Fibroblast of lung (primary cell): ENCODE results near the gene GPR150. TPM values are rescaled to one million over a fixed set of nuclear protein-coding genes. Genes with fewer than 3 reads are reported as not detected.

Experiments used
- DNase-seq, 2 donors: peaks; one replicate each; pipeline versions ENCODE4 v3.0.0 to v3.0.0-alpha.2; 2010; ENCODE audit warnings: low read depth in 2 of 2
- H2AFZ ChIP-seq: 2 replicates; pipeline ENCODE4 v1.5.1; 2012; ENCODE audit warnings: low read length, control low read depth, inconsistent platforms
- H3K27ac ChIP-seq: 2 replicates; pipeline ENCODE4 v1.5.1; 2011; ENCODE audit warnings: low read length, control low read depth; ENCODE audit not compliant: insufficient read depth
- H3K27me3 ChIP-seq: 2 replicates; pipeline ENCODE4 v1.5.1; 2011; ENCODE audit warnings: mild to moderate bottlenecking, low read length; ENCODE audit not compliant: control insufficient read depth, insufficient read depth
- H3K36me3 ChIP-seq: 2 replicates; pipeline ENCODE4 v1.5.1; 2011; ENCODE audit warnings: low read length; ENCODE audit not compliant: control insufficient read depth, insufficient read depth
- H3K4me1 ChIP-seq: 2 replicates; pipeline ENCODE4 v1.5.1; 2011; ENCODE audit warnings: low read length; ENCODE audit not compliant: control insufficient read depth, insufficient read depth; ENCODE audit errors: extremely low read depth
- H3K4me2 ChIP-seq: 2 replicates; pipeline ENCODE4 v1.5.1; 2011; ENCODE audit warnings: low read length, control low read depth; ENCODE audit not compliant: insufficient read depth; ENCODE audit errors: extremely low read depth
- H3K4me3 ChIP-seq, 4 experiments: fragments of 200-600 bp in 1 of 4; sonication (generic) in 1 of 4; replicated peaks in 1 of 4; 2 replicates each; pipeline ENCODE4 v1.5.1; 2011 to 2016; ENCODE audit warnings: low read length in 4 of 4, low read depth in 3 of 4, mild to moderate bottlenecking in 3 of 4, control low read depth in 2 of 4, inconsistent platforms in 1 of 4, mixed read lengths in 1 of 4; ENCODE audit not compliant: insufficient read depth in 1 of 4; ENCODE audit errors: control extremely low read depth in 1 of 4
- H3K79me2 ChIP-seq: 2 replicates; pipeline ENCODE4 v1.5.1; 2012; ENCODE audit warnings: mild to moderate bottlenecking, low read length, inconsistent platforms; ENCODE audit not compliant: control insufficient read depth, insufficient read depth
- H3K9ac ChIP-seq: 2 replicates; pipeline ENCODE4 v1.5.1; 2011; ENCODE audit warnings: mild to moderate bottlenecking, low read length, control low read depth; ENCODE audit not compliant: insufficient read depth
- H3K9me3 ChIP-seq: 2 replicates; pipeline ENCODE4 v1.5.1; 2012; ENCODE audit warnings: low read depth, low read length; ENCODE audit not compliant: control insufficient read depth, insufficient read depth
- H4K20me1 ChIP-seq: 2 replicates; pipeline ENCODE4 v1.5.1; 2011; ENCODE audit warnings: low read length; ENCODE audit not compliant: control insufficient read depth, insufficient read depth; ENCODE audit errors: extremely low read depth
- CTCF ChIP-seq, 2 donors: IDR thresholded peaks in 1 of 2; conservative IDR thresholded peaks in 1 of 2; 1 replicate in 1 of 2; 2 replicates in 1 of 2; pipeline ENCODE4 v1.5.1; 2011 to 2012; ENCODE audit warnings: low read length in 2 of 2, control low read depth in 1 of 2, inconsistent platforms in 1 of 2, low read depth in 1 of 2, mild to moderate bottlenecking in 1 of 2
- EZH2 ChIP-seq: IDR thresholded peaks from 2 replicates; pipeline ENCODE4 v1.5.1; 2012; ENCODE audit warnings: low read length, control low read depth, mild to moderate bottlenecking; ENCODE audit errors: missing control alignments
- polyA plus RNA-seq, 2 donors: library from polyadenylated mRNA; depleted of rRNA in 1 of 2; stranded (reverse) in 1 of 2; unstranded in 1 of 2; fragments of >200 nt; gene quantifications; 2 replicates each; pipeline ENCODE4 v1.2.1, GENCODE V29; 2011 to 2012; ENCODE audit warnings: missing spikeins in 1 of 2
- total RNA-seq: library from RNA; depleted of rRNA; stranded (reverse); fragments of >200 nt; gene quantifications from 2 replicates; pipeline ENCODE4 v1.2.1, GENCODE V29; 2014

The GPR150 gene
- total and polyA plus RNA-seq, 2 donors (not counting 1 experiment from before 2014, with no cell fraction given): 0.33 to 0.43 TPM

DNA sequence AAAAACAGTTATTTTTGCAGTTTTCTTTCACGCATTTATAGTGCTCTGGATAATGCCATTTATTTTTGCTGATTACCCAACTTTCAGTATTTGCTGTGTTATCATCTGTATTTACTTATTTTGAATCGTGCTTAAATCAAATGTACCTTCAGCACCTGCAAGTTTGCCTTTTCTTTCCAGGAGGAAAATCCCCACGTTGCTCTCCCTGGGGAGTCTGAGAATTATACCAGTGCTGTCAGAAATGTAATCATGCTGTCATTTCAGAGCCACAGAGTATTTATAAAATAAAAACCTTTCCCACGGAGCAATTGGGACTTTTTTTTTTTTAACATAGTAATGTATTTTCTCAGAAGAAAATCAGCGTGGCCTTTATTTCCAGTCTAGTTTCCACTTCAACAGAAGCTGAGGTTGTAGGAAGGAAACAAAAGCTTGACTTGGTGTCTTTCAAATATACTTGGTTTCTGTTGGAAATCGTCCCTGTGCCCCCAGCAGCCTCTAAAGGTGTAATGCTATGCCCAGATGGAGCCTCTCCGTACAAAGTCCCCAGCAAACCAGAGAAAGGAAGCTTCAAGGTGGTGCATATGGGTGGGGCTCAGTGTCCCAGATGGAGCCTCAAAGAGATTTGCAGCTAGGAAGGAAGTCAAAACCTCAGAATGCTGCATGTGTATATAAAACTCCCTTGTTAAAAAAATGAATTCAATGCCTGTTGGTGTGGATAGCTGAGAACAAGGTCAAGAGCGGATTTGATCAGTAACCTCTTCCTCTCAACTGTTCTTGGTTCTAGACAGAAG is 2.1 kb downstream of the GPR150 start:
- no peak overlapping the region for H3K9ac ChIP-seq
- H3K4me3 ChIP-seq: peak overlapping the region in 1 of 4 experiments; percentile 35
- H2AFZ ChIP-seq: no peak overlapping the region
- peaks cover 2% of the 10 kb centered on the region for H3K4me1 ChIP-seq
- H4K20me1 ChIP-seq: no peaks in the 10 kb centered on the region
- H3K36me3 ChIP-seq: no peaks in the 10 kb centered on the region
- no peaks in the 10 kb centered on the region for H3K9me3 ChIP-seq
- H3K4me2 ChIP-seq: peak overlapping the region; percentile 85
- H3K27ac ChIP-seq: no peak overlapping the region
- TF ChIP-seq EZH2 (no peak), CTCF (conservative IDR thresholded peaks at IDR 0.05 in 1 of 2, IDR thresholded peaks at IDR 0.05 in 1 of 2; ENCODE audit: low read depth in 1 of 2, low read length in 2 of 2) (no peak)
- H3K27me3 ChIP-seq: no peaks in the 10 kb centered on the region
- DNase-seq: no peak
- no peaks in the 10 kb centered on the region for H3K79me2 ChIP-seq

DNA sequence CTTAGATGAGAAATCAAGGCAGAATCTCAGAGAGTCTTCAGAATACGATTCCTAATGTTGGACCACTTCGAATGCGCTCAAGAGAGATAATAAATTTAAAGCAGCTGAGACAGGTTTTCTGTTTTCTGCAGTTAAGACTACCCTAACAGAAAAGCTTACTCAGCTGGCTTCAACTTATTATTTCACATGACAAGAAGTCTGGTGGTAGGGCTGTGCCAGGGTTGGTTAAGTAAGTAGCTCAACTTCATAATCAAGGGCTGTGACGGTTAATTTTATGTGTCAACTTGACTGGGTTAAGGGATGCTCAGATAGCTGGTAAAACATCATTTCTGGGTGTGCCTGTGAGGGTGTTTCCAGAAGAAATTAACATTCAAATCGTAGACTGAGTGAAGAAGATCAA is 3.8 kb downstream of the GPR150 start:
- no peak overlapping the region for H3K9ac ChIP-seq
- H3K9me3 ChIP-seq: no peaks in the 10 kb centered on the region
- H3K36me3 ChIP-seq: no peaks in the 10 kb centered on the region
- peaks cover 2% of the 10 kb centered on the region for H3K4me1 ChIP-seq
- no peaks in the 10 kb centered on the region for H4K20me1 ChIP-seq
- H3K4me2 ChIP-seq: no peak overlapping the region
- no peak overlapping the region for H3K27ac ChIP-seq
- no peaks in the 10 kb centered on the region for H3K27me3 ChIP-seq
- H3K4me3 ChIP-seq: no peak overlapping the region
- TF ChIP-seq EZH2 (no peak), CTCF (conservative IDR thresholded peaks at IDR 0.05 in 1 of 2, IDR thresholded peaks at IDR 0.05 in 1 of 2; ENCODE audit: low read depth in 1 of 2, low read length in 2 of 2) (no peak)
- H3K79me2 ChIP-seq: no peaks in the 10 kb centered on the region
- DNase-seq: no peak
- no peak overlapping the region for H2AFZ ChIP-seq

- H3K9ac ChIP-seq: no peak overlapping the region
- H2AFZ ChIP-seq: no peak overlapping the region
- H3K27ac ChIP-seq: no peak overlapping the region
- TF ChIP-seq CTCF (conservative IDR thresholded peaks at IDR 0.05 in 1 of 2, IDR thresholded peaks at IDR 0.05 in 1 of 2; ENCODE audit: low read depth in 1 of 2, low read length in 2 of 2) (no peak), EZH2 (no peak)
- H4K20me1 ChIP-seq: no peaks in the 10 kb centered on the region
- H3K36me3 ChIP-seq: no peaks in the 10 kb centered on the region
- DNase-seq: no peak
- no peaks in the 10 kb centered on the region for H3K79me2 ChIP-seq
- no peaks in the 10 kb centered on the region for H3K9me3 ChIP-seq
- H3K4me1 ChIP-seq: peaks cover 2% of the 10 kb centered on the region
- H3K4me2 ChIP-seq: no peak overlapping the region
- no peaks in the 10 kb centered on the region for H3K27me3 ChIP-seq
- H3K4me3 ChIP-seq: no peak overlapping the region
Measured at GRCh38 chr5:95624368-95624767, 4.5 kb downstream of the GPR150 start.
